IMR-90 (cell line): ENCODE measurements around the gene CTNNA2. TPM values are rescaled to one million over a fixed set of nuclear protein-coding genes. Genes with fewer than 3 reads are reported as not detected.

Experiments
- ATAC-seq: fragments of 200-7000 bp; cut with Tn5 transposase; 2 replicates; pipeline ENCODE4 v1.9.1; 2020; ENCODE audit warnings: low read depth, mild to moderate bottlenecking, moderate library complexity
- BruUV-seq: library from RNA; stranded (reverse); fragments of 400-500 nt; replicated peaks from 2 replicates; lab custom pipeline; 2021; lab: Mats Ljungman, UMichigan
- CTCF ChIA-PET: fragments of 300-600 bp; formaldehyde crosslinking; extraction: SDS; loops from one replicate; lab custom pipeline; 2021; ENCODE audit warnings: antibody characterized with exemption; lab: Yijun Ruan, JAX
- POLR2A ChIA-PET: fragments of 300-600 bp; sonication (Branson Sonifier 250); formaldehyde crosslinking; loops from one replicate; lab custom pipeline; 2022; ENCODE audit warnings: antibody characterized with exemption; ENCODE audit not compliant: unreplicated experiment; lab: Charles Lee
- DNase-seq: peaks from one replicate; pipeline ENCODE4 v3.0.0; 2013
- H2AFZ ChIP-seq: replicated peaks from 2 replicates; pipeline ENCODE3; 2013; ENCODE audit warnings: low read length, mild to moderate bottlenecking; ENCODE audit not compliant: poor library complexity
- H2AK5ac ChIP-seq: 2 replicates; pipeline ENCODE4 v1.6.1; 2013; ENCODE audit warnings: low read depth, low read length, inconsistent platforms
- H2AK9ac ChIP-seq: replicated peaks from 2 replicates; pipeline ENCODE3; 2013; ENCODE audit warnings: mild to moderate bottlenecking, low read depth, low read length, moderate library complexity; ENCODE audit not compliant: poor library complexity
- H2BK120ac ChIP-seq: 2 replicates; pipeline ENCODE4 v1.6.1; 2013; ENCODE audit warnings: low read depth, low read length, inconsistent platforms
- H2BK15ac ChIP-seq: 3 replicates; pipeline ENCODE4 v1.6.1; 2013; ENCODE audit warnings: low read depth, low read length, inconsistent platforms
- H2BK20ac ChIP-seq: 2 replicates; pipeline ENCODE4 v1.6.1; 2013; ENCODE audit warnings: low read depth, mild to moderate bottlenecking, inconsistent platforms, low read length, moderate library complexity
- H2BK5ac ChIP-seq: 2 replicates; pipeline ENCODE4 v1.6.1; 2013; ENCODE audit warnings: mild to moderate bottlenecking, low read depth, low read length, inconsistent platforms; ENCODE audit not compliant: poor library complexity, severe bottlenecking
- H3K14ac ChIP-seq: replicated peaks from 2 replicates; pipeline ENCODE4 v1.6.1; 2013; ENCODE audit warnings: low read depth, low read length, inconsistent platforms
- H3K18ac ChIP-seq: 2 replicates; pipeline ENCODE4 v1.6.1; 2013; ENCODE audit warnings: low read depth, low read length, control low read depth
- H3K23ac ChIP-seq: 2 replicates; pipeline ENCODE4 v1.6.1; 2013; ENCODE audit warnings: low read depth, low read length, inconsistent platforms
- H3K27ac ChIP-seq: 2 replicates; pipeline ENCODE4 v1.5.1; 2013; ENCODE audit warnings: mild to moderate bottlenecking, control low read depth, low read length; ENCODE audit not compliant: insufficient read depth
- H3K27me3 ChIP-seq: 2 replicates; pipeline ENCODE4 v1.6.1; 2013; ENCODE audit warnings: low read length; ENCODE audit not compliant: control insufficient read depth, insufficient read depth
- H3K36me3 ChIP-seq: 2 replicates; pipeline ENCODE4 v1.6.1; 2013; ENCODE audit warnings: low read length, mixed read lengths; ENCODE audit not compliant: control insufficient read depth, insufficient read depth
- H3K4ac ChIP-seq: 2 replicates; pipeline ENCODE4 v1.6.1; 2013; ENCODE audit warnings: low read depth, low read length, inconsistent platforms
- H3K4me1 ChIP-seq: 2 replicates; pipeline ENCODE4 v1.6.1; 2013; ENCODE audit warnings: low read length, mixed read lengths; ENCODE audit not compliant: control insufficient read depth, insufficient read depth
- H3K4me2 ChIP-seq: 2 replicates; pipeline ENCODE4 v1.6.1; 2013; ENCODE audit warnings: low read depth, mild to moderate bottlenecking, control low read depth, low read length, moderate library complexity
- H3K4me3 ChIP-seq: 2 replicates; pipeline ENCODE4 v1.5.1; 2013; ENCODE audit warnings: low read depth, mild to moderate bottlenecking, control low read depth, low read length, moderate library complexity; ENCODE audit not compliant: insufficient read depth
- H3K56ac ChIP-seq: 2 replicates; pipeline ENCODE4 v1.6.1; 2013; ENCODE audit warnings: low read length, inconsistent platforms; ENCODE audit not compliant: insufficient read depth; ENCODE audit errors: extremely low read depth
- H3K79me1 ChIP-seq, 2 experiments: 2 replicates each; pipeline ENCODE4 v1.6.1; 2013; ENCODE audit warnings: low read length in 2 of 2, inconsistent platforms in 1 of 2, low read depth in 1 of 2
- H3K9ac ChIP-seq: 2 replicates; pipeline ENCODE4 v1.6.1; 2013; ENCODE audit warnings: low read depth, low read length, control low read depth
- H3K9me1 ChIP-seq: 2 replicates; pipeline ENCODE4 v1.6.1; 2013; ENCODE audit warnings: low read length, inconsistent platforms; ENCODE audit not compliant: insufficient read depth
- H3K9me3 ChIP-seq: 2 replicates; pipeline ENCODE4 v1.6.1; 2013; ENCODE audit warnings: low read length; ENCODE audit not compliant: control insufficient read depth, insufficient read depth
- H4K20me1 ChIP-seq: 2 replicates; pipeline ENCODE4 v1.6.1; 2013; ENCODE audit warnings: low read length, inconsistent platforms; ENCODE audit not compliant: insufficient read depth
- H4K5ac ChIP-seq: 2 replicates; pipeline ENCODE4 v1.6.1; 2013; ENCODE audit warnings: mild to moderate bottlenecking, low read depth, low read length, control low read depth
- H4K8ac ChIP-seq, 2 experiments: 2 replicates each; pipeline ENCODE4 v1.6.1; 2013; ENCODE audit warnings: low read depth in 2 of 2, low read length in 2 of 2, control low read depth in 1 of 2, inconsistent platforms in 1 of 2
- H4K91ac ChIP-seq: 2 replicates; pipeline ENCODE4 v1.6.1; 2013; ENCODE audit warnings: low read depth, low read length, inconsistent platforms; ENCODE audit not compliant: insufficient read depth
- CEBPB ChIP-seq: IDR thresholded peaks from 2 replicates; pipeline ENCODE4 v1.6.1; 2012; ENCODE audit warnings: low read depth, low read length, improper control_type of control experiment
- FOS ChIP-seq: fragments of 150-350 bp; IDR thresholded peaks from 2 replicates; pipeline ENCODE4 v1.6.1; 2016; ENCODE audit warnings: low read depth, low read length
- MAFK ChIP-seq: IDR thresholded peaks from 2 replicates; pipeline ENCODE4 v1.6.1; 2012; ENCODE audit warnings: low read depth, low read length, improper control_type of control experiment
- MAZ ChIP-seq: IDR thresholded peaks from 2 replicates; pipeline ENCODE4 v1.6.1; 2012; ENCODE audit warnings: low read depth, mild to moderate bottlenecking, low read length, improper control_type of control experiment, moderate library complexity, borderline replicate concordance
- MXI1 ChIP-seq: IDR thresholded peaks from 2 replicates; pipeline ENCODE4 v1.6.1; 2012; ENCODE audit warnings: low read depth, mild to moderate bottlenecking, low read length, moderate library complexity, borderline replicate concordance
- NFE2L2 ChIP-seq: fragments of 150-350 bp; IDR thresholded peaks from 2 replicates; pipeline ENCODE4 v1.6.1; 2016; ENCODE audit warnings: low read depth, mild to moderate bottlenecking, low read length
- POLR2A ChIP-seq: IDR thresholded peaks from 2 replicates; pipeline ENCODE4 v1.6.1; 2012; ENCODE audit warnings: mild to moderate bottlenecking, low read depth, low read length
- RAD21 ChIP-seq: IDR thresholded peaks from 2 replicates; pipeline ENCODE4 v1.6.1; 2012; ENCODE audit warnings: low read length, improper control_type of control experiment
- RCOR1 ChIP-seq: IDR thresholded peaks from 2 replicates; pipeline ENCODE4 v1.6.1; 2012; ENCODE audit warnings: mild to moderate bottlenecking, low read length, improper control_type of control experiment; ENCODE audit not compliant: insufficient replicate concordance
- RFX5 ChIP-seq: IDR thresholded peaks from 2 replicates; pipeline ENCODE4 v1.8.0; 2012; ENCODE audit warnings: low read depth, mild to moderate bottlenecking, low read length, moderate library complexity
- WGBS, 2 experiments: methylation state at CpG; one replicate each; pipeline versions ENCODE4 v1.1.5 to v1.1.7; 2013; ENCODE audit warnings: missing lambda C conversion rate in 2 of 2; ENCODE audit not compliant: insufficient read length in 1 of 2; ENCODE audit errors: extremely low coverage in 2 of 2; 5-methylcytosine and 5-hydroxymethylcytosine counted together
- dilution Hi-C: fragments of 300-500 bp; cut with HindIII; formaldehyde crosslinking; loops from one replicate; pipeline ENCODE4 v1.14.3; 2018; ENCODE audit warnings: low sequenced_read_pairs; ENCODE audit not compliant: unreplicated experiment
- in situ Hi-C: fragments of 300-500 bp; cut with MboI; formaldehyde crosslinking; loops from 3 replicates; pipeline ENCODE4 v1.14.3; 2019; ENCODE audit warnings: low sequenced_read_pairs, inconsistent platforms, mixed read lengths
- intact Hi-C: fragments of 100-400 bp; cut with micrococcal nuclease; formaldehyde crosslinking; loops from 2 replicates; pipeline ENCODE4 v1.10.0; 2022
- polyA plus RNA-seq, 3 experiments: library from polyadenylated mRNA; depleted of rRNA; stranded (reverse); fragments of >200 nt; gene quantifications; 2 replicates each; pipeline ENCODE4 v1.2.3, GENCODE V29; 2012; ENCODE audit warnings: low replicate concordance in 1 of 3
- total RNA-seq: library from RNA; depleted of rRNA; stranded (reverse); fragments of >200 nt; gene quantifications from 2 replicates; pipeline ENCODE4 v1.2.3, GENCODE V29; 2012
- TF ChIP-seq, protein P1 (sequence below): fragments of 150-350 bp; IDR thresholded peaks from 2 replicates; pipeline ENCODE4 v1.6.1; 2017; ENCODE audit warnings: mild to moderate bottlenecking, antibody characterized with exemption, low read length, low read depth
- TF ChIP-seq, protein P2 (sequence below): fragments of 150-350 bp; IDR thresholded peaks from 2 replicates; pipeline ENCODE4 v1.6.1; 2016; ENCODE audit warnings: low read depth, mild to moderate bottlenecking, low read length, moderate library complexity, borderline replicate concordance
- TF ChIP-seq, protein P3 (sequence below): conservative IDR thresholded peaks from 2 replicates; pipeline ENCODE4 v1.5.1; 2012; ENCODE audit warnings: mild to moderate bottlenecking, low read depth, low read length, improper control_type of control experiment

Gene CTNNA2
- total and polyA plus RNA-seq, 2 of the 4 experiments (the other 2 are of a cell fraction) = not detected

DNA sequence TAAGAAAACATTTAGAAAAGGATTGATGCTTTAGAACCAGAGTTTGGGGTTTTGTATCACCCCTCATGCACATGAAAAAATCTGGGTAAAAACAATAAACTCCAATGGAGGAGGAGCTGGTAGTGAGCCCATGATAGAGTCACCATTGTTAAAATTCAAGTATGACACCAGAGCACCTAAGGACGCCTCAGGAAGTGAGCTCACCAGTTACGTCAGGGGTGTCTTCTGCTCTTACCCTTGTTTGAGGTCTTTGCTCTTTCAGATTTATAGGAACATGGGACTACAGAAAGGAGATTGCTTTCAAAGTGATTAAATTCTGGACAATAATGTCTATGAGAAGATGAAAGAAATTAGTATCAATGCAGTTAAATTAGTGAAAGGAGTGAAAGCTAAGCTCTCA is 685.2 kb downstream of the CTNNA2 start:
- BruUV-seq = no TSS peak
- H3K4me2 ChIP-seq = no peak overlapping the region
- no peaks in the 10 kb centered on the region for H3K9me1 ChIP-seq
- no peak overlapping the region for H3K4ac ChIP-seq
- dilution Hi-C loops = no loop called here
- H4K20me1 ChIP-seq = no peaks in the 10 kb centered on the region
- H3K56ac ChIP-seq = no peak overlapping the region
- no peak overlapping the region for H2AK9ac ChIP-seq
- no peak overlapping the region for H3K23ac ChIP-seq
- H2BK5ac ChIP-seq = no peak overlapping the region
- intact Hi-C loops = no loop called here
- no peak overlapping the region for H2AFZ ChIP-seq
- no peak overlapping the region for H3K4me3 ChIP-seq
- no peak overlapping the region for H2AK5ac ChIP-seq
- H3K27ac ChIP-seq = no peak overlapping the region
- no peak overlapping the region for H4K5ac ChIP-seq
- CTCF ChIA-PET = no interaction called here
- H3K18ac ChIP-seq = no peak overlapping the region
- no peaks in the 10 kb centered on the region for H3K27me3 ChIP-seq
- no peak for TF ChIP-seq CEBPB
- no peak for TF ChIP-seq RAD21
- TF ChIP-seq NFE2L2 = no peak
- TF ChIP-seq FOS = no peak
- no peak for TF ChIP-seq POLR2A
- no peak for TF ChIP-seq MAFK
- TF ChIP-seq, protein P1, sequence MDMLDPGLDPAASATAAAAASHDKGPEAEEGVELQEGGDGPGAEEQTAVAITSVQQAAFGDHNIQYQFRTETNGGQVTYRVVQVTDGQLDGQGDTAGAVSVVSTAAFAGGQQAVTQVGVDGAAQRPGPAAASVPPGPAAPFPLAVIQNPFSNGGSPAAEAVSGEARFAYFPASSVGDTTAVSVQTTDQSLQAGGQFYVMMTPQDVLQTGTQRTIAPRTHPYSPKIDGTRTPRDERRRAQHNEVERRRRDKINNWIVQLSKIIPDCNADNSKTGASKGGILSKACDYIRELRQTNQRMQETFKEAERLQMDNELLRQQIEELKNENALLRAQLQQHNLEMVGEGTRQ = no peak
- no peak for TF ChIP-seq MXI1
- TF ChIP-seq, protein P2, sequence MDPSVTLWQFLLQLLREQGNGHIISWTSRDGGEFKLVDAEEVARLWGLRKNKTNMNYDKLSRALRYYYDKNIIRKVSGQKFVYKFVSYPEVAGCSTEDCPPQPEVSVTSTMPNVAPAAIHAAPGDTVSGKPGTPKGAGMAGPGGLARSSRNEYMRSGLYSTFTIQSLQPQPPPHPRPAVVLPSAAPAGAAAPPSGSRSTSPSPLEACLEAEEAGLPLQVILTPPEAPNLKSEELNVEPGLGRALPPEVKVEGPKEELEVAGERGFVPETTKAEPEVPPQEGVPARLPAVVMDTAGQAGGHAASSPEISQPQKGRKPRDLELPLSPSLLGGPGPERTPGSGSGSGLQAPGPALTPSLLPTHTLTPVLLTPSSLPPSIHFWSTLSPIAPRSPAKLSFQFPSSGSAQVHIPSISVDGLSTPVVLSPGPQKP = no peak
- no peak for TF ChIP-seq RFX5
- no peak for TF ChIP-seq MAZ
- TF ChIP-seq, protein P3, sequence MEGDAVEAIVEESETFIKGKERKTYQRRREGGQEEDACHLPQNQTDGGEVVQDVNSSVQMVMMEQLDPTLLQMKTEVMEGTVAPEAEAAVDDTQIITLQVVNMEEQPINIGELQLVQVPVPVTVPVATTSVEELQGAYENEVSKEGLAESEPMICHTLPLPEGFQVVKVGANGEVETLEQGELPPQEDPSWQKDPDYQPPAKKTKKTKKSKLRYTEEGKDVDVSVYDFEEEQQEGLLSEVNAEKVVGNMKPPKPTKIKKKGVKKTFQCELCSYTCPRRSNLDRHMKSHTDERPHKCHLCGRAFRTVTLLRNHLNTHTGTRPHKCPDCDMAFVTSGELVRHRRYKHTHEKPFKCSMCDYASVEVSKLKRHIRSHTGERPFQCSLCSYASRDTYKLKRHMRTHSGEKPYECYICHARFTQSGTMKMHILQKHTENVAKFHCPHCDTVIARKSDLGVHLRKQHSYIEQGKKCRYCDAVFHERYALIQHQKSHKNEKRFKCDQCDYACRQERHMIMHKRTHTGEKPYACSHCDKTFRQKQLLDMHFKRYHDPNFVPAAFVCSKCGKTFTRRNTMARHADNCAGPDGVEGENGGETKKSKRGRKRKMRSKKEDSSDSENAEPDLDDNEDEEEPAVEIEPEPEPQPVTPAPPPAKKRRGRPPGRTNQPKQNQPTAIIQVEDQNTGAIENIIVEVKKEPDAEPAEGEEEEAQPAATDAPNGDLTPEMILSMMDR = no peak
- no peak for TF ChIP-seq RCOR1
- H3K9me3 ChIP-seq = no peaks in the 10 kb centered on the region
- in situ Hi-C loops = no loop called here
- H2BK15ac ChIP-seq = no peak overlapping the region
- no peak overlapping the region for H2BK20ac ChIP-seq
- H3K14ac ChIP-seq = no peak overlapping the region
- WGBS, 2 experiments = no CpG with 5 or more reads among the region's 2 CpGs
- no peaks in the 10 kb centered on the region for H3K79me1 ChIP-seq
- H3K36me3 ChIP-seq = no peaks in the 10 kb centered on the region
- H3K4me1 ChIP-seq = no peaks in the 10 kb centered on the region
- no peak overlapping the region for H3K9ac ChIP-seq
- no peak overlapping the region for H4K8ac ChIP-seq
- DNase-seq = no peak
- no peak overlapping the region for H4K91ac ChIP-seq
- no peak overlapping the region for H2BK120ac ChIP-seq
- POLR2A ChIA-PET = no interaction called here
- ATAC-seq = no peak
